H9 (cell line): ENCODE results near the gene TMEM63A. TPM values are rescaled to one million over a fixed set of nuclear protein-coding genes. Genes with fewer than 3 reads are reported as not detected.

Experiments
- DNase-seq: peaks from one replicate; pipeline ENCODE4 v3.0.0-alpha.2; 2017
- H2AFZ ChIP-seq: one replicate; pipeline ENCODE4 v1.6.1; 2013; ENCODE audit warnings: mild to moderate bottlenecking, low read length, control low read depth, moderate library complexity
- H2AK5ac ChIP-seq: 2 replicates; pipeline ENCODE4 v1.6.1; 2013; ENCODE audit warnings: low read length, control low read depth, mixed read lengths; ENCODE audit not compliant: insufficient read length
- H2BK120ac ChIP-seq: one replicate; pipeline ENCODE4 v1.6.1; 2013; ENCODE audit warnings: low read depth, mild to moderate bottlenecking, low read length, control low read depth, inconsistent platforms; ENCODE audit not compliant: poor library complexity, severe bottlenecking
- H2BK12ac ChIP-seq: 2 replicates; pipeline ENCODE4 v1.6.1; 2013; ENCODE audit warnings: low read length, control low read depth, mixed read lengths, low read depth; ENCODE audit not compliant: insufficient read length
- H2BK15ac ChIP-seq: 2 replicates; pipeline ENCODE4 v1.6.1; 2013; ENCODE audit warnings: low read depth, low read length, control low read depth
- H2BK20ac ChIP-seq: one replicate; pipeline ENCODE4 v1.6.1; 2013; ENCODE audit warnings: low read depth, mild to moderate bottlenecking, low read length, control low read depth, inconsistent platforms; ENCODE audit not compliant: poor library complexity, severe bottlenecking
- H2BK5ac ChIP-seq: 2 replicates; pipeline ENCODE4 v1.6.1; 2013; ENCODE audit warnings: low read length, control low read depth, mixed read lengths; ENCODE audit not compliant: insufficient read length
- H3K14ac ChIP-seq: 2 replicates; pipeline ENCODE4 v1.6.1; 2013; ENCODE audit warnings: low read length, control low read depth; ENCODE audit not compliant: insufficient read depth
- H3K18ac ChIP-seq: 2 replicates; pipeline ENCODE4 v1.6.1; 2013; ENCODE audit warnings: low read depth, mild to moderate bottlenecking, mixed read lengths, low read length, control low read depth; ENCODE audit not compliant: insufficient read length
- H3K23ac ChIP-seq: 2 replicates; pipeline ENCODE4 v1.6.1; 2013; ENCODE audit warnings: low read length, control low read depth, mixed read lengths, low read depth; ENCODE audit not compliant: insufficient read length
- H3K23me2 ChIP-seq: 2 replicates; pipeline ENCODE4 v1.6.1; 2013; ENCODE audit warnings: low read depth, mild to moderate bottlenecking, mixed read lengths, low read length, control low read depth; ENCODE audit not compliant: insufficient read length, poor library complexity, severe bottlenecking
- H3K27ac ChIP-seq: 2 replicates; pipeline ENCODE4 v1.5.1; 2013; ENCODE audit warnings: low read length, control low read depth, mixed read lengths, low read depth; ENCODE audit not compliant: insufficient read length
- H3K27me3 ChIP-seq: 2 replicates; pipeline ENCODE4 v1.6.1; 2013; ENCODE audit warnings: low read length, control low read depth, inconsistent platforms; ENCODE audit not compliant: insufficient read depth
- H3K4ac ChIP-seq: 2 replicates; pipeline ENCODE4 v1.6.1; 2013; ENCODE audit warnings: low read depth, mild to moderate bottlenecking, control low read depth, inconsistent platforms, low read length, moderate library complexity
- H3K4me1 ChIP-seq: 2 replicates; pipeline ENCODE4 v1.6.1; 2013; ENCODE audit warnings: low read length, control low read depth, inconsistent platforms; ENCODE audit not compliant: insufficient read depth
- H3K4me2 ChIP-seq: 2 replicates; pipeline ENCODE4 v1.6.1; 2013; ENCODE audit warnings: low read length, control low read depth, mixed read lengths; ENCODE audit not compliant: insufficient read length, insufficient read depth
- H3K56ac ChIP-seq: 2 replicates; pipeline ENCODE4 v1.6.1; 2013; ENCODE audit warnings: low read depth, mild to moderate bottlenecking, mixed read lengths, low read length, control low read depth; ENCODE audit not compliant: insufficient read length
- H3K79me1 ChIP-seq: 2 replicates; pipeline ENCODE4 v1.6.1; 2013; ENCODE audit warnings: low read depth, mild to moderate bottlenecking, moderate library complexity, low read length, control low read depth, inconsistent platforms; ENCODE audit not compliant: insufficient read depth, poor library complexity, severe bottlenecking
- H3K79me2 ChIP-seq: 2 replicates; pipeline ENCODE4 v1.6.1; 2013; ENCODE audit warnings: low read length, control low read depth, inconsistent platforms; ENCODE audit not compliant: insufficient read depth
- H3K9ac ChIP-seq: 2 replicates; pipeline ENCODE4 v1.6.1; 2013; ENCODE audit warnings: low read length, control low read depth, mixed read lengths; ENCODE audit not compliant: insufficient read length; ENCODE audit errors: extremely low read depth
- H3K9me3 ChIP-seq: one replicate; pipeline ENCODE4 v1.6.1; 2013; ENCODE audit warnings: low read depth, low read length, inconsistent platforms; ENCODE audit not compliant: control insufficient read depth
- H3T11ph ChIP-seq: one replicate; pipeline ENCODE4 v1.6.1; 2013; ENCODE audit warnings: mild to moderate bottlenecking, low read length, control low read depth, inconsistent platforms
- H4K20me1 ChIP-seq: one replicate; pipeline ENCODE4 v1.6.1; 2013; ENCODE audit not compliant: control insufficient read depth, insufficient read length, insufficient read depth
- H4K5ac ChIP-seq: 2 replicates; pipeline ENCODE4 v1.6.1; 2013; ENCODE audit warnings: low read depth, mild to moderate bottlenecking, mixed read lengths, low read length, control low read depth; ENCODE audit not compliant: insufficient read length
- H4K8ac ChIP-seq: replicated peaks from 2 replicates; pipeline ENCODE4 v1.6.1; 2013; ENCODE audit warnings: low read length, control low read depth, mixed read lengths, low read depth; ENCODE audit not compliant: insufficient read length
- H4K91ac ChIP-seq: 2 replicates; pipeline ENCODE4 v1.6.1; 2013; ENCODE audit warnings: low read depth, mild to moderate bottlenecking, moderate library complexity, mixed read lengths, low read length, control low read depth; ENCODE audit not compliant: insufficient read length
- H3K27ac Mint-ChIP-seq, 3 experiments: 2 replicates in 2 of 3; 3 replicates in 1 of 3; pipeline ENCODE4 v1.8.0; 2020 to 2021; ENCODE audit warnings: mixed read lengths in 3 of 3, mild to moderate bottlenecking in 1 of 3, moderate library complexity in 1 of 3
- H3K27me3 Mint-ChIP-seq: 2 replicates; pipeline ENCODE4 v1.8.0; 2021; ENCODE audit warnings: low read depth, mild to moderate bottlenecking, moderate library complexity, mixed read lengths
- H3K36me3 Mint-ChIP-seq, 3 experiments: 2 replicates in 2 of 3; 3 replicates in 1 of 3; pipeline ENCODE4 v1.8.0; 2020 to 2021; ENCODE audit warnings: low read depth in 3 of 3, mixed read lengths in 3 of 3; ENCODE audit not compliant: insufficient read depth in 1 of 3
- H3K4me1 Mint-ChIP-seq, 2 experiments: 2 replicates each; pipeline ENCODE4 v1.8.0; 2020; ENCODE audit warnings: mixed read lengths in 2 of 2
- H3K4me3 Mint-ChIP-seq, 2 experiments: 2 replicates in 1 of 2; 3 replicates in 1 of 2; pipeline ENCODE4 v1.8.0; 2020 to 2021; ENCODE audit warnings: mild to moderate bottlenecking in 2 of 2, mixed read lengths in 2 of 2, moderate library complexity in 1 of 2
- H3K9me3 Mint-ChIP-seq, 2 experiments: 2 replicates in 1 of 2; 3 replicates in 1 of 2; pipeline ENCODE4 v1.8.0; 2020; ENCODE audit warnings: mild to moderate bottlenecking in 2 of 2, mixed read lengths in 2 of 2, moderate library complexity in 1 of 2
- CTCF ChIP-seq: fragments of 200-600 bp; sonication (generic); conservative IDR thresholded peaks from 3 replicates; pipeline ENCODE4 v1.8.0; 2021; ENCODE audit warnings: antibody characterized with exemption, mild to moderate bottlenecking
- WGBS: extraction: QIAGEN DNeasy Blood & Tissue Kit; methylation state at CpG from one replicate; pipeline ENCODE4 v1.1.7; 2013; ENCODE audit warnings: missing lambda C conversion rate, low lambda C conversion rate, mixed read lengths; ENCODE audit not compliant: insufficient read length; ENCODE audit errors: extremely low coverage; 5-methylcytosine and 5-hydroxymethylcytosine counted together
- total RNA-seq: library from RNA; stranded (reverse); gene quantifications from 2 replicates; pipeline ENCODE4 v1.2.1, GENCODE V29; 2021

The TMEM63A gene
- total RNA-seq, 1 experiment from 2014 or later: 75.7 TPM

DNA sequence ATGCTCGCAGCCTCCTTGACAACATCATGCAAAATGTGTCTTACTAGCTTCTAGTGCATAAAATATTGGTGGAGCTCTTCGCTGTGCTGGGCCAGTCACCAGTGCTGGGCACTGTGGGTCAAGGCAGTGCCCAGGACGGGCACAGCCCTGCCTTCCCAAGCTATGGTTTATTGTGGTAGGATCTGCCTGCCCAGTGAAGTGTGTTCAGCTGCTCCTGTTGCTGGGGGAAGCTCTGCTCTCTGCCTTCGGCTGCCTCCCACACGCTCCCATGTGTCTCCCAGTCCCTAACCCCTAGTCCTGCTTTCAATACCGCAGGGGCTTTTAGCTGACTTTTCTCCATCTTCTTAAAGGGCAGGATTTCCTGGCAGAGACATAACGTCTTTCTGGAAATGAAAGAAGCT, 56.6 kb downstream of the TMEM63A start:
- H2AK5ac ChIP-seq: no peak overlapping the region
- no peak overlapping the region for H2BK120ac ChIP-seq
- H4K8ac ChIP-seq: no peak overlapping the region
- no peak overlapping the region for H3K14ac ChIP-seq
- no peak overlapping the region for H3T11ph ChIP-seq
- Mint-ChIP-seq H3K27ac (peak overlapping the region in 2 of 3 experiments; percentile 48 to 85; a peak in 4 of 7 replicates), H3K9me3 (no peaks in the 10 kb centered on the region), H3K4me3 (no peak overlapping the region), H3K4me1 (peaks cover 32 to 40% of the 10 kb centered on the region in 2 experiments), H3K27me3 (no peaks in the 10 kb centered on the region), H3K36me3 (peaks cover 0 to 8% (median 0%) of the 10 kb centered on the region in 3 experiments; a peak in 2 of 7 replicates)
- H3K27ac ChIP-seq: no peak overlapping the region
- H3K23me2 ChIP-seq: no peaks in the 10 kb centered on the region
- TF ChIP-seq CTCF: no peak
- H3K4ac ChIP-seq: no peak overlapping the region
- H2BK5ac ChIP-seq: no peak overlapping the region
- no peak overlapping the region for H2BK12ac ChIP-seq
- no peak overlapping the region for H3K9ac ChIP-seq
- no peaks in the 10 kb centered on the region for H3K4me1 ChIP-seq
- no peaks in the 10 kb centered on the region for H4K20me1 ChIP-seq
- H2BK15ac ChIP-seq: no peak overlapping the region
- H2AFZ ChIP-seq: no peak overlapping the region
- H3K79me1 ChIP-seq: no peaks in the 10 kb centered on the region
- no peak overlapping the region for H4K5ac ChIP-seq
- no peak overlapping the region for H3K23ac ChIP-seq
- no peaks in the 10 kb centered on the region for H3K27me3 ChIP-seq
- no peak overlapping the region for H2BK20ac ChIP-seq
- H3K18ac ChIP-seq: no peak overlapping the region
- no CpG with 5 or more reads among the region's 7 CpGs for WGBS
- DNase-seq: no peak
- no peak overlapping the region for H3K4me2 ChIP-seq
- H3K56ac ChIP-seq: no peak overlapping the region
- no peaks in the 10 kb centered on the region for H3K79me2 ChIP-seq
- no peaks in the 10 kb centered on the region for H3K9me3 ChIP-seq
- H4K91ac ChIP-seq: no peak overlapping the region
